Stomach (tissue), 4 donors: ENCODE results near the gene IGF2BP3.
"Not testable (repeated sequence)": the region's sequence is repeated elsewhere in the genome, so short reads cannot be mapped to it uniquely, and the experiment has no call there.

Experiments used
- CTCF ChIP-seq, 7 experiments: fragments of 450-650 bp in 4 of 7; fragments of 200-600 bp in 3 of 7; sonication (generic) in 3 of 7; IDR thresholded peaks; one replicate each; pipeline ENCODE4 v1.5.1; 2016 to 2019; ENCODE audit warnings: antibody characterized with exemption in 7 of 7, control low read depth in 2 of 7, mild to moderate bottlenecking in 1 of 7
- EP300 ChIP-seq: sonication (generic); formaldehyde crosslinking; IDR thresholded peaks from one replicate; pipeline ENCODE4 v1.6.1; 2017; ENCODE audit warnings: antibody characterized with exemption
- POLR2A ChIP-seq, 4 donors: fragments of 450-650 bp; IDR thresholded peaks; one replicate each; pipeline ENCODE4 v1.6.1; 2016; ENCODE audit warnings: antibody characterized with exemption in 4 of 4, control low read depth in 2 of 4, mild to moderate bottlenecking in 1 of 4, moderate library complexity in 1 of 4
- POLR2AphosphoS5 ChIP-seq, 3 donors: sonication (generic); formaldehyde crosslinking; IDR thresholded peaks; one replicate each; pipeline ENCODE4 v1.6.1; 2016; ENCODE audit warnings: antibody characterized with exemption in 3 of 3

GRCh38 chr7:23513746-23514145 lies 43.5 kb upstream of the IGF2BP3 start:
- not testable (repeated sequence) for TF ChIP-seq POLR2A (IDR thresholded peaks at IDR 0.05); CTCF (IDR thresholded peaks at IDR 0.05); POLR2AphosphoS5 (IDR thresholded peaks at IDR 0.05); EP300
